GM21360 (cell line): Measurements from ENCODE around the gene TMSB4Y.

Experiments used
- ATAC-seq: cut with Tn5 transposase; IDR thresholded peaks from one replicate; pipeline ENCODE4 v1.9.1; 2021; ENCODE audit warnings: mild to moderate bottlenecking, moderate library complexity; ENCODE audit not compliant: unreplicated experiment

TMSB4Y gene

GRCh38 chrY:13703568-13703968 lies at the start of gene TMSB4Y:
TMSB4Y (plus strand) TSS chrY:13703899.
- no peak for ATAC-seq

- no peak for ATAC-seq
Observed at GRCh38 chrY:13664162-13664561, 39.5 kb upstream of the TMSB4Y start.

GRCh38 chrY:13671122-13671521 lies 32.6 kb upstream of the TMSB4Y start:
- no peak for ATAC-seq

GRCh38 chrY:13702276-13702675 lies 1.4 kb upstream of the TMSB4Y start:
- ATAC-seq, result no peak

- no peak for ATAC-seq
Observed at GRCh38 chrY:13704121-13704930, 627 bp downstream of the TMSB4Y start.

GRCh38 chrY:13705197-13705596 lies 1.5 kb downstream of the TMSB4Y start:
- ATAC-seq, result no peak

DNA sequence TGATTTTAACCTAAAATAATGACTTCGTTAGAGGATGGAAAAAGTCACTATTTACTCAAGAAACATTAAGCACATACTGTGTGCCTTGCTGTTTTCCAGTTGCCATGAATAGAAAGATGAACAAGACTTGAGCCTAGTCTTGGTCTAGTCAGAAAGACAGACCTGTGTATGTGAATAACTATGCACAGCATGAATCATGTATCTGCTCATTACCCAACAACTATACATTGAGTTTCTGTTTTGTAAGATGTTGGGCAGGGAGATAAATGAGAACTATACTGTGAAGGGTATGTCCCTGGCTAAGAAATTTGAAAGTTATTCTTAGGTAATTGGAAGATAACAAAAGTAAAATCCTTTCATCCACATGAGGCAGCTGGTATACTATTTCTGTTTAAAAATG lies 4.3 kb downstream of the TMSB4Y start:
- no peak for ATAC-seq

DNA sequence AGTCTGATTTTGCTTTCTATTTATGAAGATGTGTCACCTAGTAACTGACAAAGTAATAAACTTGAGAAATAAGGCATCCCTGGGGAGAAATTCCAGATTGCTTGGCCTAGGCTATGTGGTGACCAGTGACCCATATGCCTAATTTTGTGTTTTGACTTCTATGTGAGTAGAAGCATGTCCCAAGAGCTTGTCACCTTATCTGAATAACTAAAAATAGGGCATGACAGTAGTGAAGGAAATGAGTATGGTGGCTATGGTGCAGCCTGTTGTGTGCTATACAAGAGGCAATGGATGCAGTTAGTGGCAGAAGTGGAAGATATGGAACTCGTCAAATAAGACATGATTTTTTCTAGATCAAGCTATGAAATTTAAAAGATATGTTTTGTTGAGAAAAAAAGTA lies 15.3 kb downstream of the TMSB4Y start:
- no peak for ATAC-seq

DNA sequence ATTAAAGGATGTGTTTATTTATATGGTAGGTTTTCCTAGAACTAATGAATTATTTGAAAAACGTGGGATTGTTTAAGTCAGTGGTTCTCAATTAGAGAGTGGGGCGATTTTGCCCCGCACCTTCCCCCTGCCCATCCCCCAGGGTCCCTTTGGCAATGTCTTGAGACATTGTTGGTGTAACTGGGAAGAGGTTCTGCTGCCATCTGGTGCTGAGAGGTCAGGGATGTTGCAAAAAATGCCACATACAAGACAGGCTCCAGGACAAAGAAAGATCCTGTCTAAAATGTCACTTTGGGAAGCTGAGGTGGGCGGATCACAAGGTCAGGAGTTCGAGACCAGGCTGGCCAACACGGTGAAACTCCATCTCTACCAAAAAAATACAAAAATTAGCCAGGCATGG lies 25.8 kb downstream of the TMSB4Y start:
- no peak for ATAC-seq

GRCh38 chrY:13738618-13739017 lies 34.9 kb downstream of the TMSB4Y start:
- ATAC-seq, result no peak

- no peak for ATAC-seq
Observed at GRCh38 chrY:13751289-13752071, 47.8 kb downstream of the TMSB4Y start.

DNA sequence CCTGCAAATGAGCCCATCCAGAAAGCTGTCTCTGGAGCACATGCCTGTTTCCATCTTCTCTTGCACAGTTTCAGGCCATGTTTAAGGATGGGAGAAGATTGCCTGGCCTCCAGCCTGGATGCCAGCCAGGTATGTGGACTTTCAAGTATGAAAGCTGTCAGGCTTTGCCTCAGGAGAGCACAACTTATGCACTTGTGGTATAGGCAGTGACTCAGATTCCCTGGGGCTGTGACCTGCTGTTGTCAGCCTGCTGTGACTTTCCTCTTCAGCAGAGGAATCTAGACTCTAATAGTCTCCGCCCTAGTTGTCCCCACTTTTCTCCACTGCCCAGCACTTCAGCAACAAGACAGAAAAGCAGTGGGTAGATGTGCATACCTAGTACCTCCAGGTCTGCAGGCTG lies 51.0 kb downstream of the TMSB4Y start:
- ATAC-seq, result no peak
